ENCODE results near the gene DLGAP1. TPM values are rescaled to one million over a fixed set of nuclear protein-coding genes. Genes with fewer than 3 reads are reported as not detected.

Gene DLGAP1
- total RNA-seq, 1 experiment from 2014 or later: 0.39 TPM

GRCh38 chr18:3973191-3973850, 481.8 kb downstream of the DLGAP1 start:
- no peaks in the 10 kb centered on the region for H3K79me2 ChIP-seq (ENCODE audit: insufficient read depth, low read length)
- no peaks in the 10 kb centered on the region for H3K9me2 ChIP-seq (ENCODE audit: insufficient read depth)
- ChIA-PET POLR2A (no interaction called here), CTCF (interaction anchor here (1.3 to 2.8 kb wide), 2 partner anchors 22 to 202 kb away, joined by 3 to 12 read pairs; no protein-coding TSS in a partner anchor), RAD21 (ENCODE audit: low non-redundant PET in 1 of 2, low total read pairs in 2 of 2, uncharacterized antibody in 2 of 2, unreplicated experiment in 2 of 2) (no interaction called here)
- no peak overlapping the region for H3K4me3 ChIP-seq (replicated peaks in 1 of 2; ENCODE audit: low read depth in 1 of 2, low read length in 2 of 2)
- H3K27me3 ChIP-seq (ENCODE audit: insufficient read depth, low read length): no peaks in the 10 kb centered on the region
- DNase-seq (ENCODE audit: low read depth, low spot score) (no peak), ATAC-seq (no peak)
- no TSS peak for BruUV-seq (replicated peaks)
- H3K27ac ChIP-seq (ENCODE audit: low read depth, low read length): no peak overlapping the region
- H4K20me1 ChIP-seq (ENCODE audit: insufficient read depth): no peaks in the 10 kb centered on the region
- H3K36me3 ChIP-seq (ENCODE audit: control insufficient read depth in 1 of 2, insufficient read depth in 2 of 2, low read length in 2 of 2): no peaks in the 10 kb centered on the region
- no peak overlapping the region for H3K9ac ChIP-seq (ENCODE audit: low read length)
- H3K4me2 ChIP-seq (ENCODE audit: low read length): no peak overlapping the region
- 0 out of 4 replicates have a peak, but pooled peaks cover 0 to 5% of the 10 kb centered on the region in 2 experiments for H3K4me1 ChIP-seq (ENCODE audit: control insufficient read depth in 1 of 2, insufficient read depth in 2 of 2, low read length in 2 of 2)
- intact Hi-C loops (cut with micrococcal nuclease): no loop called here
- no peak overlapping the region for H2AFZ ChIP-seq (ENCODE audit: low read depth, low read length, poor library complexity, severe bottlenecking)
- TF ChIP-seq CBX3 (IDR thresholded peaks at IDR 0.05; ENCODE audit: low read depth): no peak
- H3K9me3 ChIP-seq (ENCODE audit: control insufficient read depth in 1 of 2, insufficient read depth in 1 of 2, low read depth in 1 of 2, low read length in 2 of 2): no peaks in the 10 kb centered on the region

- no peak overlapping the region for H3K9ac ChIP-seq (ENCODE audit: low read length)
- CTCF ChIA-PET: interaction anchor here (1.3 to 2.8 kb wide), 2 partner anchors 23 to 201 kb away, joined by 3 to 12 read pairs; no protein-coding TSS in a partner anchor
- H3K4me2 ChIP-seq (ENCODE audit: low read length): no peak overlapping the region
- TF ChIP-seq JUND (IDR thresholded peaks at IDR 0.05): no peak
- TF ChIP-seq CTCF (IDR thresholded peaks at IDR 0.05 in 2 of 3, conservative IDR thresholded peaks at IDR 0.05 in 1 of 3; ENCODE audit: borderline replicate concordance in 1 of 3, insufficient read depth in 1 of 3, low read depth in 2 of 3, low read length in 2 of 3): no peak
- TF ChIP-seq EGR1 (IDR thresholded peaks at IDR 0.05; ENCODE audit: low read depth): no peak
- TF ChIP-seq POLR2A (IDR thresholded peaks at IDR 0.05; ENCODE audit: borderline replicate concordance, extremely low read depth, insufficient read depth, insufficient read length): no peak
- TF ChIP-seq POLR2AphosphoS5 (IDR thresholded peaks at IDR 0.05; ENCODE audit: low read depth, low read length): no peak
- no peak for TF ChIP-seq SIN3A (IDR thresholded peaks at IDR 0.05; ENCODE audit: low read depth)
- TF ChIP-seq REST (IDR thresholded peaks at IDR 0.05; ENCODE audit: low read depth): no peak
- TF ChIP-seq MAX (IDR thresholded peaks at IDR 0.05): no peak
- no peak for TF ChIP-seq ELF1 (IDR thresholded peaks at IDR 0.05; ENCODE audit: borderline replicate concordance, low read depth)
- no peak for TF ChIP-seq EZH2 (IDR thresholded peaks at IDR 0.05)
- no peak for TF ChIP-seq CEBPB (IDR thresholded peaks at IDR 0.05; ENCODE audit: low read depth)
These were observed 482.7 kb downstream of the DLGAP1 start for GRCh38 chr18:3972291-3972930.

More at GRCh38 chr18:3972291-3972930, 482.7 kb downstream of the DLGAP1 start:
- RAD21 ChIA-PET (ENCODE audit: low non-redundant PET in 1 of 2, low total read pairs in 2 of 2, uncharacterized antibody in 2 of 2, unreplicated experiment in 2 of 2): no interaction called here
- Histone ChIP-seq H3K4me1 (ENCODE audit: control insufficient read depth in 1 of 2, insufficient read depth in 2 of 2, low read length in 2 of 2) (peaks cover 0 to 6% of the 10 kb centered on the region in 2 experiments; a peak in 2 of 4 replicates), H3K27me3 (ENCODE audit: insufficient read depth, low read length) (no peaks in the 10 kb centered on the region), H3K9me2 (ENCODE audit: insufficient read depth) (no peaks in the 10 kb centered on the region), H3K36me3 (ENCODE audit: control insufficient read depth in 1 of 2, insufficient read depth in 2 of 2, low read length in 2 of 2) (no peaks in the 10 kb centered on the region), H3K27ac (ENCODE audit: low read depth, low read length) (no peak overlapping the region), H3K79me2 (ENCODE audit: insufficient read depth, low read length) (no peaks in the 10 kb centered on the region), H3K9me3 (ENCODE audit: control insufficient read depth in 1 of 2, insufficient read depth in 1 of 2, low read depth in 1 of 2, low read length in 2 of 2) (no peaks in the 10 kb centered on the region), H3K4me3 (replicated peaks in 1 of 2; ENCODE audit: low read depth in 1 of 2, low read length in 2 of 2) (no peak overlapping the region), H2AFZ (ENCODE audit: low read depth, low read length, poor library complexity, severe bottlenecking) (no peak overlapping the region), H4K20me1 (ENCODE audit: insufficient read depth) (no peaks in the 10 kb centered on the region)
- BruUV-seq (replicated peaks): no TSS peak
- DNase-seq (ENCODE audit: low read depth, low spot score) (no peak), ATAC-seq (peak; percentile 71; the same call in 1 of the 2 replicates)
- intact Hi-C loops (cut with micrococcal nuclease): no loop called here
- POLR2A ChIA-PET: no interaction called here

Data from HCT116 (cell line).